Lower leg skin (tissue), 4 donors: ENCODE measurements around the gene NRXN3. TPM values are rescaled to one million over a fixed set of nuclear protein-coding genes. Genes with fewer than 3 reads are reported as not detected.

Experiments
- DNase-seq, 2 donors: peaks; one replicate each; pipeline ENCODE4 v3.0.0-alpha.2; 2019; ENCODE audit warnings: low spot score in 2 of 2
- H3K4me3 ChIP-seq: fragments of 200-600 bp; sonication (generic); 2 replicates; pipeline ENCODE4 v1.5.1; 2017; ENCODE audit warnings: mild to moderate bottlenecking, low read depth; ENCODE audit not compliant: poor library complexity, severe bottlenecking
- CTCF ChIP-seq, 3 donors: fragments of 450-650 bp; IDR thresholded peaks; one replicate each; pipeline ENCODE4 v1.5.1; 2016; ENCODE audit warnings: antibody characterized with exemption in 3 of 3, mild to moderate bottlenecking in 3 of 3, moderate library complexity in 2 of 3
- POLR2A ChIP-seq, 2 donors: fragments of 450-650 bp; IDR thresholded peaks; one replicate each; pipeline ENCODE4 v1.6.1; 2016 to 2017; ENCODE audit warnings: antibody characterized with exemption in 2 of 2, mild to moderate bottlenecking in 1 of 2, moderate library complexity in 1 of 2
- WGBS, 2 donors: methylation state at CpG; one replicate each; pipeline ENCODE4 v1.1.5; 2018; 5-methylcytosine and 5-hydroxymethylcytosine counted together
- intact Hi-C: fragments of 100-400 bp; cut with DNase I; formaldehyde crosslinking; loops from one replicate; pipeline ENCODE4 v1.15.0; 2023; ENCODE audit warnings: low total_unique reads
- total RNA-seq, 4 donors: library from RNA; depleted of rRNA; stranded (reverse); fragments of >200 nt; gene quantifications; one replicate each; pipeline ENCODE4 v1.1.0, GENCODE V29; 2016

NRXN3 gene
- total RNA-seq, 4 donors from 2014 or later = 0.61 to 2.4 (median 1.7) TPM

GRCh38 chr14:79514700-79515099, 1344.5 kb downstream of the NRXN3 start:
- intact Hi-C loops = no loop called here
- no peak for DNase-seq
- 67 to 74% methylated on average over 2 of the region's 2 CpGs for WGBS, 2 donors
- H3K4me3 ChIP-seq = no peak overlapping the region
- no peak for TF ChIP-seq POLR2A (IDR thresholded peaks at IDR 0.05)
- TF ChIP-seq CTCF (IDR thresholded peaks at IDR 0.05) = no peak

GRCh38 chr14:79515158-79515557, 1345.0 kb downstream of the NRXN3 start:
- WGBS, 2 donors = 62 to 73% methylated on average over 3 of the region's 3 CpGs
- no peak for DNase-seq
- TF ChIP-seq CTCF (IDR thresholded peaks at IDR 0.05) (no peak), POLR2A (IDR thresholded peaks at IDR 0.05) (no peak)
- H3K4me3 ChIP-seq = no peak overlapping the region
- intact Hi-C loops = no loop called here

- no peak for DNase-seq
- H3K4me3 ChIP-seq = no peak overlapping the region
- WGBS, 2 donors = 72 to 76% methylated on average over 2 of the region's 2 CpGs
- TF ChIP-seq POLR2A (IDR thresholded peaks at IDR 0.05) (no peak), CTCF (IDR thresholded peaks at IDR 0.05) (no peak)
- intact Hi-C loops = no loop called here
Observed at GRCh38 chr14:79516009-79516408, 1345.8 kb downstream of the NRXN3 start.

GRCh38 chr14:79525416-79525815, 1355.2 kb downstream of the NRXN3 start:
- TF ChIP-seq POLR2A (IDR thresholded peaks at IDR 0.05) (no peak), CTCF (IDR thresholded peaks at IDR 0.05) (no peak)
- no peak for DNase-seq
- intact Hi-C loops = no loop called here
- WGBS, 2 donors = 63 to 72% methylated on average over 3 of the region's 3 CpGs
- H3K4me3 ChIP-seq = no peak overlapping the region

- WGBS, 2 donors = 75 to 81% methylated on average over 16 of the region's 16 CpGs
- intact Hi-C loops = no loop called here
- DNase-seq = no peak
- TF ChIP-seq CTCF (IDR thresholded peaks at IDR 0.05) (no peak), POLR2A (IDR thresholded peaks at IDR 0.05) (no peak)
- no peak overlapping the region for H3K4me3 ChIP-seq
Observed at GRCh38 chr14:79528828-79529416, 1358.7 kb downstream of the NRXN3 start.

- 95 to 96% methylated on average over 1 of the region's 1 CpG for WGBS, 2 donors
- H3K4me3 ChIP-seq = no peak overlapping the region
- intact Hi-C loops = no loop called here
- TF ChIP-seq CTCF (IDR thresholded peaks at IDR 0.05) (no peak), POLR2A (IDR thresholded peaks at IDR 0.05) (no peak)
- no peak for DNase-seq
Observed at GRCh38 chr14:79530555-79530954, 1360.4 kb downstream of the NRXN3 start.
